ENCODE measurements around the gene ZRSR2.

GRCh38 chrX:15814771-15815365 lies 24.6 kb downstream of the ZRSR2 start:
- TF ChIP-seq, protein P1, sequence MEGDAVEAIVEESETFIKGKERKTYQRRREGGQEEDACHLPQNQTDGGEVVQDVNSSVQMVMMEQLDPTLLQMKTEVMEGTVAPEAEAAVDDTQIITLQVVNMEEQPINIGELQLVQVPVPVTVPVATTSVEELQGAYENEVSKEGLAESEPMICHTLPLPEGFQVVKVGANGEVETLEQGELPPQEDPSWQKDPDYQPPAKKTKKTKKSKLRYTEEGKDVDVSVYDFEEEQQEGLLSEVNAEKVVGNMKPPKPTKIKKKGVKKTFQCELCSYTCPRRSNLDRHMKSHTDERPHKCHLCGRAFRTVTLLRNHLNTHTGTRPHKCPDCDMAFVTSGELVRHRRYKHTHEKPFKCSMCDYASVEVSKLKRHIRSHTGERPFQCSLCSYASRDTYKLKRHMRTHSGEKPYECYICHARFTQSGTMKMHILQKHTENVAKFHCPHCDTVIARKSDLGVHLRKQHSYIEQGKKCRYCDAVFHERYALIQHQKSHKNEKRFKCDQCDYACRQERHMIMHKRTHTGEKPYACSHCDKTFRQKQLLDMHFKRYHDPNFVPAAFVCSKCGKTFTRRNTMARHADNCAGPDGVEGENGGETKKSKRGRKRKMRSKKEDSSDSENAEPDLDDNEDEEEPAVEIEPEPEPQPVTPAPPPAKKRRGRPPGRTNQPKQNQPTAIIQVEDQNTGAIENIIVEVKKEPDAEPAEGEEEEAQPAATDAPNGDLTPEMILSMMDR (IDR thresholded peaks at IDR 0.05; ENCODE audit: poor library complexity, severe bottlenecking): no peak
- TF ChIP-seq EZH2 (IDR thresholded peaks at IDR 0.05; ENCODE audit: borderline replicate concordance, insufficient read depth, low read length, poor library complexity, severe bottlenecking) (no peak), TAF1 (IDR thresholded peaks at IDR 0.05; ENCODE audit: low read depth) (no peak), POLR2AphosphoS5 (IDR thresholded peaks at IDR 0.05) (no peak), RAD21 (conservative IDR thresholded peaks at IDR 0.05) (no peak), EP300 (conservative IDR thresholded peaks at IDR 0.05; ENCODE audit: poor library complexity, severe bottlenecking) (no peak)

Measured in neural cell (in vitro differentiated cells).